Panc1 (cell line): ENCODE measurements around the gene LIPI.

ENCODE experiments used
- POLR2AphosphoS5 ChIP-seq: IDR thresholded peaks from 2 replicates; pipeline ENCODE4 v1.6.1; 2012; ENCODE audit warnings: mild to moderate bottlenecking, low read depth, low read length, moderate library complexity
- REST ChIP-seq, 2 experiments: IDR thresholded peaks; 2 replicates each; pipeline ENCODE4 v1.6.1; 2011 to 2012; ENCODE audit warnings: low read depth in 2 of 2, control low read depth in 1 of 2, low read length in 1 of 2, mild to moderate bottlenecking in 1 of 2, moderate library complexity in 1 of 2; ENCODE audit not compliant: insufficient read depth in 1 of 2
- SIN3A ChIP-seq: IDR thresholded peaks from 2 replicates; pipeline ENCODE4 v1.6.1; 2012; ENCODE audit warnings: low read depth, mild to moderate bottlenecking, low read length, moderate library complexity, borderline replicate concordance; ENCODE audit not compliant: insufficient read depth
- TCF7L2 ChIP-seq: IDR thresholded peaks from 2 replicates; pipeline ENCODE4 v1.6.1; 2011; ENCODE audit warnings: mild to moderate bottlenecking, low read depth, low read length, inconsistent platforms
- TF ChIP-seq, protein P1 (sequence below): fragments of 450-650 bp; IDR thresholded peaks from 2 replicates; pipeline ENCODE4 v1.5.1; 2017; ENCODE audit warnings: mild to moderate bottlenecking

DNA sequence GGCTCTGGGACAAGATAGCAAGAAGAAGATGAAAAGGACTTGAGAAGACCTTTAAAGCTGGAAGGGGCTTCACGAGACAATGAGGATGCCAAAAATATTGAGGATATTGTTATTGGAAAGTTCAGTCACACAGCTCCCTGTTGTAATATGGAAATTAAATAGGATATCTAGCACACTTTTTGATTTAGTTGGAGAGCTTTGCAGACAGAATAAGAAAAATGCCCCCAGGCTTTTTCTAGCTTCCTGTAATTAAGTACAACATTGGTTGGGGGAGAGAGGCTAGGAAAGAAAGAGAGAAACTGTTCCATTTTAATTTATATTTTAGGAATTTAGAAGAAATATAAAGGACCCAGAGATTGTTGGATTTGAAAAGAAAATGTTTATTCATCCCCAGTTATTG lies 32.7 kb upstream of the LIPI start:
- TF ChIP-seq, protein P1, sequence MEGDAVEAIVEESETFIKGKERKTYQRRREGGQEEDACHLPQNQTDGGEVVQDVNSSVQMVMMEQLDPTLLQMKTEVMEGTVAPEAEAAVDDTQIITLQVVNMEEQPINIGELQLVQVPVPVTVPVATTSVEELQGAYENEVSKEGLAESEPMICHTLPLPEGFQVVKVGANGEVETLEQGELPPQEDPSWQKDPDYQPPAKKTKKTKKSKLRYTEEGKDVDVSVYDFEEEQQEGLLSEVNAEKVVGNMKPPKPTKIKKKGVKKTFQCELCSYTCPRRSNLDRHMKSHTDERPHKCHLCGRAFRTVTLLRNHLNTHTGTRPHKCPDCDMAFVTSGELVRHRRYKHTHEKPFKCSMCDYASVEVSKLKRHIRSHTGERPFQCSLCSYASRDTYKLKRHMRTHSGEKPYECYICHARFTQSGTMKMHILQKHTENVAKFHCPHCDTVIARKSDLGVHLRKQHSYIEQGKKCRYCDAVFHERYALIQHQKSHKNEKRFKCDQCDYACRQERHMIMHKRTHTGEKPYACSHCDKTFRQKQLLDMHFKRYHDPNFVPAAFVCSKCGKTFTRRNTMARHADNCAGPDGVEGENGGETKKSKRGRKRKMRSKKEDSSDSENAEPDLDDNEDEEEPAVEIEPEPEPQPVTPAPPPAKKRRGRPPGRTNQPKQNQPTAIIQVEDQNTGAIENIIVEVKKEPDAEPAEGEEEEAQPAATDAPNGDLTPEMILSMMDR: no peak
- TF ChIP-seq REST (IDR thresholded peaks at IDR 0.05; ENCODE audit: insufficient read depth in 1 of 2, low read depth in 2 of 2, low read length in 1 of 2) (no peak), POLR2AphosphoS5 (no peak), SIN3A (no peak), TCF7L2 (no peak)
